HEK293 (cell line): Measurements from ENCODE around the gene WDR4.

ENCODE experiments used
- SP2 ChIP-seq: fragments of 450-650 bp; formaldehyde crosslinking; IDR thresholded peaks from 2 replicates; pipeline ENCODE4 v1.5.1; 2016; ENCODE audit warnings: missing biosample characterization, missing genetic modification characterization
- ZNF560 ChIP-seq: fragments of 450-650 bp; formaldehyde crosslinking; IDR thresholded peaks from 2 replicates; pipeline ENCODE4 v1.5.1; 2017; ENCODE audit warnings: missing biosample characterization, missing genetic modification characterization, borderline replicate concordance
- ZNF629 ChIP-seq: fragments of 450-650 bp; formaldehyde crosslinking; IDR thresholded peaks from 2 replicates; pipeline ENCODE4 v1.5.1; 2017; ENCODE audit warnings: missing biosample characterization, missing genetic modification characterization
- TF ChIP-seq, protein P1 (sequence below): fragments of 450-650 bp; formaldehyde crosslinking; IDR thresholded peaks from 2 replicates; pipeline ENCODE4 v1.5.1; 2016; ENCODE audit warnings: missing biosample characterization, missing genetic modification characterization
- TF ChIP-seq, protein P2 (sequence below): fragments of 450-650 bp; formaldehyde crosslinking; optimal IDR thresholded peaks from 2 replicates; pipeline ENCODE3; 2016; ENCODE audit warnings: missing biosample characterization, mild to moderate bottlenecking, missing genetic modification characterization
- TF ChIP-seq, protein P3 (sequence below): sonication (generic); formaldehyde crosslinking; IDR thresholded peaks from 2 replicates; pipeline ENCODE4 v1.8.1; 2022; ENCODE audit warnings: mild to moderate bottlenecking, moderate library complexity, missing genetic modification reagents

DNA sequence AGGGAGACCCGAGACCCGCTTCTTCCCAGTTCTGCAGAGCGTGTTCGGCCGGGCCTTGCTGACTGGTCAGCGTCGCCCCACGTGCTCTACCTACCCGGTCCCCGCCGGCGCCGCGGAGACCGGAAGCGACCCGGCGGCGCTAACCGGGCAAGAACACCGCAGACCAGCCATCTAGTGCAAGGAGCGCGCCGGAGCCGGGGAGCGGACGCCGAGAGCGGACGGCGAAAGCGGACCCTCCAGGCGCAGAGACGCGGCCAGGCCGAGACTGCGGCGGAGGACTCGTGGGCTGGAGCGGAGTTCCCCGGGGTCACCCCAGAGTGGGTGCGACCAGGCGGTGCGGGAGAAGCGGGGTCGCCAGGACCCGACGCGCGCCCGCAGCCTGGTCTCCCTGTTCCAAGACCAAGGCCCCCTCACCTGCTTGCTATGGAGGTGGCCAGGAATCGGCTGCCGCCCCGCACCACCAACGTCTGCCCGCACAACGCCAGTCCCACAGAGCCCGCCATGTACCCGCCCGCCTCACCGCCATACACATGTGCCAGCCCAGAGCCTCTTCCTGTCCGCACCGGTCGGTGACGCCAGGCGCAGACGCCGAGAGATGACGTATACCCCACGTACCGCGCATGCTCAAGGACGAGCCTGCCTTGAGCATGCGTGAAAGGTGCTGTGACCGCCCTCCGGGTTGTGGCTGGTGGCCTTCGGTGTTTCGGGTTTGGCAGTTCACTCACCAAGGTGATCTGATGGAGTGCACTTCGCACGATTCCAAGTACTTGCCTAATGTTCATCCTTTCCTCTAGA lies at the start of gene WDR4:
- peak; percentile 87 for TF ChIP-seq ZNF629 (tag by site-specific recombination)
- TF ChIP-seq, protein P1, sequence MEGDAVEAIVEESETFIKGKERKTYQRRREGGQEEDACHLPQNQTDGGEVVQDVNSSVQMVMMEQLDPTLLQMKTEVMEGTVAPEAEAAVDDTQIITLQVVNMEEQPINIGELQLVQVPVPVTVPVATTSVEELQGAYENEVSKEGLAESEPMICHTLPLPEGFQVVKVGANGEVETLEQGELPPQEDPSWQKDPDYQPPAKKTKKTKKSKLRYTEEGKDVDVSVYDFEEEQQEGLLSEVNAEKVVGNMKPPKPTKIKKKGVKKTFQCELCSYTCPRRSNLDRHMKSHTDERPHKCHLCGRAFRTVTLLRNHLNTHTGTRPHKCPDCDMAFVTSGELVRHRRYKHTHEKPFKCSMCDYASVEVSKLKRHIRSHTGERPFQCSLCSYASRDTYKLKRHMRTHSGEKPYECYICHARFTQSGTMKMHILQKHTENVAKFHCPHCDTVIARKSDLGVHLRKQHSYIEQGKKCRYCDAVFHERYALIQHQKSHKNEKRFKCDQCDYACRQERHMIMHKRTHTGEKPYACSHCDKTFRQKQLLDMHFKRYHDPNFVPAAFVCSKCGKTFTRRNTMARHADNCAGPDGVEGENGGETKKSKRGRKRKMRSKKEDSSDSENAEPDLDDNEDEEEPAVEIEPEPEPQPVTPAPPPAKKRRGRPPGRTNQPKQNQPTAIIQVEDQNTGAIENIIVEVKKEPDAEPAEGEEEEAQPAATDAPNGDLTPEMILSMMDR (tag by site-specific recombination) = no peak; the same call in 1 of the 2 replicates
- TF ChIP-seq, protein P2, sequence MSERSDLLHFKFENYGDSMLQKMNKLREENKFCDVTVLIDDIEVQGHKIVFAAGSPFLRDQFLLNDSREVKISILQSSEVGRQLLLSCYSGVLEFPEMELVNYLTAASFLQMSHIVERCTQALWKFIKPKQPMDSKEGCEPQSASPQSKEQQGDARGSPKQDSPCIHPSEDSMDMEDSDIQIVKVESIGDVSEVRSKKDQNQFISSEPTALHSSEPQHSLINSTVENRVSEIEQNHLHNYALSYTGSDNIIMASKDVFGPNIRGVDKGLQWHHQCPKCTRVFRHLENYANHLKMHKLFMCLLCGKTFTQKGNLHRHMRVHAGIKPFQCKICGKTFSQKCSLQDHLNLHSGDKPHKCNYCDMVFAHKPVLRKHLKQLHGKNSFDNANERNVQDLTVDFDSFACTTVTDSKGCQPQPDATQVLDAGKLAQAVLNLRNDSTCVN (tag by site-specific recombination) = peak; percentile 90
- TF ChIP-seq SP2 (tag by site-specific recombination) = peak; percentile 71
- TF ChIP-seq, protein P3, sequence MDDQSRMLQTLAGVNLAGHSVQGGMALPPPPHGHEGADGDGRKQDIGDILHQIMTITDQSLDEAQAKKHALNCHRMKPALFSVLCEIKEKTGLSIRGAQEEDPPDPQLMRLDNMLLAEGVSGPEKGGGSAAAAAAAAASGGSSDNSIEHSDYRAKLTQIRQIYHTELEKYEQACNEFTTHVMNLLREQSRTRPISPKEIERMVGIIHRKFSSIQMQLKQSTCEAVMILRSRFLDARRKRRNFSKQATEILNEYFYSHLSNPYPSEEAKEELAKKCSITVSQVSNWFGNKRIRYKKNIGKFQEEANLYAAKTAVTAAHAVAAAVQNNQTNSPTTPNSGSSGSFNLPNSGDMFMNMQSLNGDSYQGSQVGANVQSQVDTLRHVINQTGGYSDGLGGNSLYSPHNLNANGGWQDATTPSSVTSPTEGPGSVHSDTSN (CRISPR knock-in tag) = peak; percentile 80; the same call in 1 of the 2 replicates
- TF ChIP-seq ZNF560 (tag by site-specific recombination) = no peak
